ENCODE data around the gene CRYL1.
"Not testable (repeated sequence)": the region's sequence is repeated elsewhere in the genome, so short reads cannot be mapped to it uniquely, and the experiment has no call there.

CRYL1 gene

DNA sequence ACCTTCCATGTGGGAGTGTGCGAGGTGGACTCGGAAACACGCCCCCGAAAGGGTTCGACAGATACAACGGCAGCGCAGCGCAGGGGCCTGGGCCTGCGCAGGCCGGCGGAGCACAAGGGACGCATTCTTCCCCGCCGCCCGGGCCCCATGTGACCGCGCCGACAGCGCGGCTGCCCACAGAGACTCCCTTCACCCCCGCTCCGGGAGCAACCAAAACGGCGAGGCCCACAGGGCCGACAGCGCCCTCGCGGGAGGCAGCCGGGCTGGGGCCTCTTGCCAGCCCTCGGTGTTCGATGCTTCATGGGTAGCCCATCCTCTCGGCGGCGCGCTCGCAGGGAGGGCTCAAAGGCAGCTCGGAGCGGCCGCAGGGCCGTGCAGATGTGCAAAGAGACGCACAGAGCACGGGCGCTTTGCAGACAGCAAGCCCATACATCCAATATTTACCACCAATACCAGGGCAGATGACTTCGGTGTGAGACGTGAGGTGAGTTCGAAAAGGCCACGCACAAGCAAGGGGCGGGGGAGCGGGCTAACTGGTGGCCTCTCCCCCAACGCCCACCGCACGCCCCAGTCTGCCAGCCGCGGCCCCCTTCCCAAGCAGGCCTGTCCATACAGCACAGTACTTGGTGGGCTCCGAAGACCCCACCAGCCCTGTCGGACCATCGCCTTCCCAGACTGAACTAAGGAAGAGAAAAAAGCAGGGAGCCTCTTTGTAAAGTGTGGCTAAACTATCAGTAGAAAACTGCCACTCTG is 89.9 kb downstream of the CRYL1 start:
- no peak overlapping the region for H3K4me3 ChIP-seq (replicated peaks; ENCODE audit: low read depth, low read length)
- no peak for TF ChIP-seq CTCF (IDR thresholded peaks at IDR 0.05; ENCODE audit: low read length, missing control alignments)
- DNase-seq (ENCODE audit: low read depth) = no peak

- DNase-seq (ENCODE audit: low read depth); H3K4me3 ChIP-seq (replicated peaks; ENCODE audit: low read depth, low read length): not testable (repeated sequence)
These were observed 91.4 kb downstream of the CRYL1 start for GRCh38 chr13:20434210-20434609.

- no peak overlapping the region for H3K4me3 ChIP-seq (replicated peaks; ENCODE audit: low read depth, low read length)
- TF ChIP-seq CTCF (IDR thresholded peaks at IDR 0.05; ENCODE audit: low read length, missing control alignments) = no peak
- DNase-seq (ENCODE audit: low read depth) = no peak
These were observed 93.8 kb downstream of the CRYL1 start for GRCh38 chr13:20431687-20432384.

DNA sequence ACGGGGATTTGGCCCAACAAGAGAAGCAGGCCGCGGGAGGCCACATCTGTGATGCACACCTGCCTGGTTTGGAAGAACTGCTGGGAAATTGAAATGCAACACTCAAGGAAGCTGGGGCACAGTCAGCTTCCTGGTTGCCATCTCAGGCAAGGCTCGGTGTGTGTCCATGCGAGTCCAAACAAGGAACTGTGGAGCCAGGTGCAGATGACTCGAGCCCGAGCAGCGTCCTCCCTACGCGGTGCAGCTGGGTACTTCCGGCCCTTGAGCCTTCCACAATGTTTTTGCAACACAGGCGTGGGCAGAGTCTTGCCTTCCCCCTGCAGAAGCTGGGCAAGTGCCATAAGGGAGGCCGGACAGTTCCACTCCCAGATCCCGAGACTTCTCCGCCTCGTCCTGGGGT is 94.6 kb downstream of the CRYL1 start:
- DNase-seq (ENCODE audit: low read depth) = no peak
- no peak for TF ChIP-seq CTCF (IDR thresholded peaks at IDR 0.05; ENCODE audit: low read length, missing control alignments)
- H3K4me3 ChIP-seq (replicated peaks; ENCODE audit: low read depth, low read length) = no peak overlapping the region

- H3K4me3 ChIP-seq (replicated peaks; ENCODE audit: low read depth, low read length) = no peak overlapping the region
- DNase-seq (ENCODE audit: low read depth) = no peak
- TF ChIP-seq CTCF (IDR thresholded peaks at IDR 0.05; ENCODE audit: low read length, missing control alignments) = no peak
These were observed 95.4 kb downstream of the CRYL1 start for GRCh38 chr13:20430296-20430695.

GRCh38 chr13:20429682-20430081 is 96.0 kb downstream of the CRYL1 start:
- no peak for DNase-seq (ENCODE audit: low read depth)
- no peak for TF ChIP-seq CTCF (IDR thresholded peaks at IDR 0.05; ENCODE audit: low read length, missing control alignments)

DNA sequence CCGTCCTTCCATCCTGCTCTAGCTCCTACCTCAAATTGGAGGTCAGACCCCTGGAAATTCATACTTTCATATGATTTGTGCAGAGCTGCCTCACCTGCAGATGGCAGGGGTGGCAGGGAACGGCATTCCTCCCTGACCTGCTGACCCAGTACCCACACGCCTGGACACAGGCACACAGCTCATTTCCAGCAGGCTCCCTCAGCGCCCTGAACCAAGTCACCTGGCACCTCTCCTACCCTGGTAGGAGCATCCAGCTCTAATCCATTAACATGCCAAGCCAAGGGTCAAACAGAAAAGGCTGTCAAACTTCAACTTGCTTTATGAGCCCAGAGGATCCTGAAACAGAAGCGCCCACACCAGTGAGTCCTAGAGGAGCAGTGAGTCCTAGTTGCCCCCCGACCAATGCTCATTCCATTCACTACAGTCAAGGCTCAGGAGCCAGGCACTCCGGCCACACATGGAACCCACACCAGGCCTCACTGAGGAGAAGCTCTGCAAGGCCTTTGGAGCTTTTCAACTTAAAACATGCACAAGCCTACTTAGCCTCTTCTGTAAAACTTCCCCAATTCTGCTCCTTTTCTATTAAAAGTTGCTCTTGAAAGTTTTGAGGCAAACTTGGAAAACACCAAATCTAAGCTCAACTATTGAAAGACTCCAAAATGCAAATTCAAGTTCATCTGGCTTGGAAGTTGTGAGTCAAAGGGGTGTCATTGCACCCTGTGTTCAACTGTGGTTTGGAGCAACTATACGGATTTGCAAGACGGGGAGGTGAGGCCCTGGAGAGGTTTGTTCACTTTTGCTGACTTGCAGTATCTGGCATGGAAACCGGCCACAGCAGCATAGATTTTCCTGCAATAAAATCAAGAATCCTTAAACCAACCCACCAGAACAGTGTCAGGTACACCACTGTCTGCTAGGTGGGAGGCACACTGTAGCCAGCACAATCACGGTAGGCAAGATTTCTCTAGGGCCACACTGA is 96.7 kb downstream of the CRYL1 start:
- DNase-seq (ENCODE audit: low read depth) = no peak
- no peak for TF ChIP-seq CTCF (IDR thresholded peaks at IDR 0.05; ENCODE audit: low read length, missing control alignments)
- H3K4me3 ChIP-seq (replicated peaks; ENCODE audit: low read depth, low read length) = no peak overlapping the region

More at GRCh38 chr13:20429682-20430081, 96.0 kb downstream of the CRYL1 start:
- H3K4me3 ChIP-seq (replicated peaks; ENCODE audit: low read depth, low read length) = no peak overlapping the region

Measured in fibroblast of pulmonary artery (primary cell).